GM19240 (cell line): ENCODE results near the gene ALG14.

Source experiments
- DNase-seq: peaks from one replicate; pipeline ENCODE4 v3.0.0; 2011; ENCODE audit warnings: low spot score; ENCODE audit not compliant: insufficient read length

Gene ALG14

GRCh38 chr1:94931254-94931841 is 141.4 kb downstream of the ALG14 start:
- no peak for DNase-seq

DNA sequence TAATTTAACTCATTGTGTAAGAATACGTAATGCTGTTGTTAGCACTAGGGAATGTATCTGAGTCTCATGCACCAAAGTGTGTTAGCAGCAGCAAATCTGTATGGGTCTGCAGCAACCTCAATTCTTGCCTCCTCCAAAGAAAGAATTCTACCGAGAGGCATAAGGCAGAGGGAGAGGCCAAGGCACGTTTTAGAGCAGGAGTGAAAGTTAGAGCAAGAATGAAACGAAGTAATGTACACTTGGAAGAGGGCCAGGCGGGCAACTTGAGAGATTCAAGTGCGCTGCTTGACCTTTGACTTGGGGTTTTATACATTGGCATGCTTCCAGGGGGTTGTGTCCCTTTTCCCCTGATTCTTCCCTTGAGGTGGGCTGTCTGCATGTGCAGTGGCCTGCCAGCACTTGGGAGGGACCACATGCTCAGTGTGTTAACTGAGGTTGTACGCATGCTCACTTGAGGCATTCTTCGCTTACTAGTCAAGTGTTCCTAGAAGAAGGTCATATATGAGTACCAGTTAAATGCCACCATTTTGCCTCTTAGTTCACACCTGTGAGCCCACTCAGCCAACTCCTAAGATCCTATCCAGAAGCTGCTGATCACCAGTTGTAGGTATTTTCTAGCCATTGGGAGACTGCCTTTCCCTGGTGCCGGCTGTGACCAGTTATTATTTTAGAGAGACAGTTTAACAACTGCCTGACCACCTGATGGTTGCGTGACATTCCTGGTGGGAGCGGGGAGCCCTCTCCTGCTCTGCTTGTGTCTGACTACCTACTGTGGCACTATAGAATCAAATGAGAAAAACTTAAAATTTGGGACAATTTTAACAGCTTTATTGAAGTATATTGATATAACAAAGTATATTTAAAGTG is 143.2 kb downstream of the ALG14 start:
- no peak for DNase-seq

GRCh38 chr1:94928293-94928939 is 144.3 kb downstream of the ALG14 start:
- DNase-seq: no peak

- DNase-seq: no peak
Measured at GRCh38 chr1:94927405-94928175, 145.2 kb downstream of the ALG14 start.

GRCh38 chr1:94926915-94927404 is 145.8 kb downstream of the ALG14 start, which contains the start of gene CNN3:
TSS of gene CNN3 (minus strand) at chr1:94927110. CDS start at chr1:94926894, 216 bp downstream.
- DNase-seq: peak; percentile 47

- DNase-seq: no peak
Measured at GRCh38 chr1:94926126-94926914, 146.4 kb downstream of the ALG14 start.

DNA sequence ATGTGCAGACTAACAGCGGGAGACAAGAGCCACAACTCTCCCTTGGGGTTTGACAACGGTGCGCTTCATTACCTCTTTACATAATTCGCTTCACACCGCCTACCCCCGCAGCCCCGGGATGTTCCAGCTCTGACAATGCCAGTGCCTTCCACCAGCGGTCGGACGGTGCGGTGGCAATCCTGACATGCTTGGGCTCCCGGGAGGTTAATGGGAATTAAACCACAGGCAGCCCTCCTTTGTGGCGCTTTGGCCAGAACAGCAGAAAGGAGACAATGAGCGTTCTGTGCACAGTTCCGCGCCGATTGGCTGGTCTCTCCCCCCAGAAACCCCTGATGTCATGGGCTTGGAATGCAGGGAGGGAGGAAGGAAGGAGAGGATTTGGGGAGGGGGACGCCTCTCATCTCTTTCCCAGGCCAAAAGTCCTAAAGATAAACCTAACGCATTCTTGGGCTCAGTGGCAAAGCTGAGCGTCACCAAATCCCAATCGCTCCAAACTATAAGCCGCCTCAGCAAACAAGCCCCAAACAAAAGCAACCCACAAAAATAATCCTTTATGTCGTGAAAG is 147.1 kb downstream of the ALG14 start:
- DNase-seq: no peak

- DNase-seq: no peak
Measured at GRCh38 chr1:94925004-94925403, 147.7 kb downstream of the ALG14 start.
